ENCODE data around the gene IL10RA.

The IL10RA gene

GRCh38 chr11:118008271-118008911 lies 22.2 kb downstream of the IL10RA start:
- Histone ChIP-seq H2BK120ac (ENCODE audit: low read depth, low read length) (no peak overlapping the region), H3K23ac (ENCODE audit: low read length in 2 of 2) (no peak overlapping the region), H4K91ac (ENCODE audit: low read length) (no peak overlapping the region), H3K27ac (ENCODE audit: low read length, poor library complexity, severe bottlenecking) (no peak overlapping the region), H3K4me3 (ENCODE audit: insufficient read depth in 1 of 2, low read depth in 1 of 2, low read length in 2 of 2) (no peak overlapping the region), H2BK5ac (ENCODE audit: low read depth, low read length, poor library complexity, severe bottlenecking) (no peak overlapping the region), H3K4me1 (ENCODE audit: control insufficient read depth, insufficient read depth, low read depth, low read length) (peaks cover 5% of the 10 kb centered on the region), H2AFZ (ENCODE audit: low read depth, low read length) (no peak overlapping the region), H3K4me2 (ENCODE audit: low read length, poor library complexity, severe bottlenecking) (no peak overlapping the region), H3K27me3 (ENCODE audit: control insufficient read depth in 1 of 2, insufficient read depth in 1 of 2, low read length in 2 of 2) (peaks cover 56 to 62% of the 10 kb centered on the region in 2 experiments), H3K4ac (ENCODE audit: low read depth in 1 of 2, low read length in 2 of 2) (no peak overlapping the region), H2BK12ac (ENCODE audit: low read length in 2 of 2) (no peak overlapping the region), H3K18ac (ENCODE audit: low read depth in 1 of 2, low read length in 2 of 2) (no peak overlapping the region), H3K9ac (ENCODE audit: low read length) (no peak overlapping the region), H2AK5ac (ENCODE audit: low read length, severe bottlenecking) (no peak overlapping the region), H2BK15ac (ENCODE audit: low read depth, poor library complexity, severe bottlenecking) (no peak overlapping the region), H3K79me1 (replicated peaks; ENCODE audit: low read length, poor library complexity, severe bottlenecking) (no peaks in the 10 kb centered on the region), H4K8ac (ENCODE audit: low read length) (no peak overlapping the region), H3K36me3 (ENCODE audit: control insufficient read depth in 1 of 2, insufficient read depth in 2 of 2, low read depth in 1 of 2, low read length in 2 of 2) (no peaks in the 10 kb centered on the region), H3K14ac (ENCODE audit: low read length in 2 of 2) (no peak overlapping the region), H3K9me3 (ENCODE audit: control insufficient read depth, low read length) (no peaks in the 10 kb centered on the region)
- 94% methylated on average over 3 of the region's 4 CpGs for WGBS
- no peak for DNase-seq

GRCh38 chr11:118009864-118010737 lies 23.9 kb downstream of the IL10RA start:
- WGBS = 83% methylated on average over 9 of the region's 9 CpGs
- H3K36me3 ChIP-seq (ENCODE audit: control insufficient read depth in 1 of 2, insufficient read depth in 2 of 2, low read depth in 1 of 2, low read length in 2 of 2) = no peaks in the 10 kb centered on the region
- no peaks in the 10 kb centered on the region for H3K9me3 ChIP-seq (ENCODE audit: control insufficient read depth, low read length)

GRCh38 chr11:118010738-118011461 lies 24.7 kb downstream of the IL10RA start:
- H2BK12ac ChIP-seq (ENCODE audit: low read length in 2 of 2) = no peak overlapping the region
- H3K4ac ChIP-seq (ENCODE audit: low read depth in 1 of 2, low read length in 2 of 2) = no peak overlapping the region
- no peak overlapping the region for H2BK120ac ChIP-seq (ENCODE audit: low read depth, low read length)
- no peaks in the 10 kb centered on the region for H3K9me3 ChIP-seq (ENCODE audit: control insufficient read depth, low read length)
- H3K79me1 ChIP-seq (replicated peaks; ENCODE audit: low read length, poor library complexity, severe bottlenecking) = no peaks in the 10 kb centered on the region
- no peak overlapping the region for H2AK5ac ChIP-seq (ENCODE audit: low read length, severe bottlenecking)
- no peak overlapping the region for H3K9ac ChIP-seq (ENCODE audit: low read length)
- H3K14ac ChIP-seq (ENCODE audit: low read length in 2 of 2) = no peak overlapping the region
- H3K18ac ChIP-seq (ENCODE audit: low read depth in 1 of 2, low read length in 2 of 2) = no peak overlapping the region
- no peak for DNase-seq
- no peak overlapping the region for H4K8ac ChIP-seq (ENCODE audit: low read length)
- H4K91ac ChIP-seq (ENCODE audit: low read length) = no peak overlapping the region
- H3K4me1 ChIP-seq (ENCODE audit: control insufficient read depth, insufficient read depth, low read depth, low read length) = peaks cover 7% of the 10 kb centered on the region
- H3K4me2 ChIP-seq (ENCODE audit: low read length, poor library complexity, severe bottlenecking) = peak overlapping the region; percentile 11
- no peaks in the 10 kb centered on the region for H3K36me3 ChIP-seq (ENCODE audit: control insufficient read depth in 1 of 2, insufficient read depth in 2 of 2, low read depth in 1 of 2, low read length in 2 of 2)
- H2BK5ac ChIP-seq (ENCODE audit: low read depth, low read length, poor library complexity, severe bottlenecking) = no peak overlapping the region
- H2AFZ ChIP-seq (ENCODE audit: low read depth, low read length) = no peak overlapping the region
- peaks cover 46 to 67% of the 10 kb centered on the region in 2 experiments for H3K27me3 ChIP-seq (ENCODE audit: control insufficient read depth in 1 of 2, insufficient read depth in 1 of 2, low read length in 2 of 2)
- no peak overlapping the region for H3K23ac ChIP-seq (ENCODE audit: low read length in 2 of 2)
- H2BK15ac ChIP-seq (ENCODE audit: low read depth, poor library complexity, severe bottlenecking) = no peak overlapping the region
- no peak overlapping the region for H3K4me3 ChIP-seq (ENCODE audit: insufficient read depth in 1 of 2, low read depth in 1 of 2, low read length in 2 of 2)
- WGBS = 92% methylated on average over 21 of the region's 21 CpGs
- no peak overlapping the region for H3K27ac ChIP-seq (ENCODE audit: low read length, poor library complexity, severe bottlenecking)

More at GRCh38 chr11:118009864-118010737, 23.9 kb downstream of the IL10RA start:
- H2BK15ac ChIP-seq (ENCODE audit: low read depth, poor library complexity, severe bottlenecking) = no peak overlapping the region
- no peak overlapping the region for H3K27ac ChIP-seq (ENCODE audit: low read length, poor library complexity, severe bottlenecking)
- no peak overlapping the region for H2BK12ac ChIP-seq (ENCODE audit: low read length in 2 of 2)
- H4K8ac ChIP-seq (ENCODE audit: low read length) = no peak overlapping the region
- no peak overlapping the region for H3K4me2 ChIP-seq (ENCODE audit: low read length, poor library complexity, severe bottlenecking)
- H3K23ac ChIP-seq (ENCODE audit: low read length in 2 of 2) = no peak overlapping the region
- no peak overlapping the region for H2BK5ac ChIP-seq (ENCODE audit: low read depth, low read length, poor library complexity, severe bottlenecking)
- H3K14ac ChIP-seq (ENCODE audit: low read length in 2 of 2) = no peak overlapping the region
- no peak overlapping the region for H3K4me3 ChIP-seq (ENCODE audit: insufficient read depth in 1 of 2, low read depth in 1 of 2, low read length in 2 of 2)
- peaks cover 5% of the 10 kb centered on the region for H3K4me1 ChIP-seq (ENCODE audit: control insufficient read depth, insufficient read depth, low read depth, low read length)
- no peak overlapping the region for H3K9ac ChIP-seq (ENCODE audit: low read length)
- H3K4ac ChIP-seq (ENCODE audit: low read depth in 1 of 2, low read length in 2 of 2) = no peak overlapping the region
- H3K27me3 ChIP-seq (ENCODE audit: control insufficient read depth in 1 of 2, insufficient read depth in 1 of 2, low read length in 2 of 2) = peaks cover 47 to 70% of the 10 kb centered on the region in 2 experiments
- DNase-seq = no peak
- H3K18ac ChIP-seq (ENCODE audit: low read depth in 1 of 2, low read length in 2 of 2) = no peak overlapping the region
- no peaks in the 10 kb centered on the region for H3K79me1 ChIP-seq (replicated peaks; ENCODE audit: low read length, poor library complexity, severe bottlenecking)
- H2AK5ac ChIP-seq (ENCODE audit: low read length, severe bottlenecking) = no peak overlapping the region
- no peak overlapping the region for H2BK120ac ChIP-seq (ENCODE audit: low read depth, low read length)
- no peak overlapping the region for H4K91ac ChIP-seq (ENCODE audit: low read length)
- H2AFZ ChIP-seq (ENCODE audit: low read depth, low read length) = no peak overlapping the region

Measured in mesenchymal stem cell (in vitro differentiated cells and primary cell).